Neural cell (in vitro differentiated cells): ENCODE data around the gene TNNI3.
A peak's percentile ranks its signal among the peaks of the same experiment; 100 is the strongest.

Experiments
- CTCF ChIP-seq: fragments of 450-650 bp; IDR thresholded peaks from 2 replicates; pipeline ENCODE4 v1.5.1; 2014; ENCODE audit warnings: antibody characterized with exemption, mild to moderate bottlenecking, moderate library complexity; ENCODE audit not compliant: poor library complexity, severe bottlenecking
- MXI1 ChIP-seq: fragments of 450-650 bp; conservative IDR thresholded peaks from 2 replicates; pipeline ENCODE4 v1.6.1; 2014; ENCODE audit warnings: antibody characterized with exemption, mild to moderate bottlenecking; ENCODE audit not compliant: poor library complexity, severe bottlenecking
- POLR2AphosphoS5 ChIP-seq: IDR thresholded peaks from 2 replicates; pipeline ENCODE4 v1.6.1; 2012

DNA sequence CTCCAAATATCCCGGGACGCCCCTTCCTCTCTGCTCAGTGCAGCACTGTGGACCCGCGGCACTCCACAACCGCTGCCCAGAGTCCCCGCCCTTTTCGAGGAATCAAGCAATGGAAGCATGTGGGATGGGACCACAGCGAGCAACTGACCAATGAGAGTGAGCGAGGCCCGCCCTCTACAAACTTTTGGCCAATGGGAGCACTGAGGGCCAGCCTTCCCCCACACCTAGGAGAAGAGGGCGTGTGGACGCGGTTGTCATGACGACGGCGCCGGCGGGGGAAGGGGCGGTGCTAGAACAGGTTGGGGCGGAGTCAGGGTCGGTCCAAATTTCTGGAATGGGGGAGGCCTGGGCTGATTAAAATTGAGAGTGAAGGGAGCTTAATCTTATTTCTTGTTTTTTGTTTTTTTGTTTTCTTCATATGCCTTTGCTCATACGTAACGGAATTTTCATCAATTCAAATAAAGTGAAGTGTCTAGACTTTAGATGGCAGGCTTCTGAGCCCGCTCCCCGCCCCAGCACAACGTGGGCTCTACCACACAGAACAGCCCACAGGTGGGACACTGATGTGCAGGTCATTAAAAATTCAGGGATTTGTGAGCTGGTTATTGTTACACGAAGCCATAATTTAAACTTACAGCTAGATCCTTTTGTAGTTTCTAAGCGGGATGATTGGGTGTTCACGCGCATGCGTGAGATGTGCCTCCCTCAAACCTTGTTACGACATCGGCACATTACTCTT is 9.2 kb upstream of the TNNI3 start, which contains the start of gene DNAAF3:
- no peak for TF ChIP-seq POLR2AphosphoS5
- TF ChIP-seq CTCF = peak; percentile 29
- peak; percentile 80 for TF ChIP-seq MXI1
